HG02938 (cell line): Measurements from ENCODE around the gene MRLN.
"Not testable (repeated sequence)": the region's sequence is repeated elsewhere in the genome, so short reads cannot be mapped to it uniquely, and the experiment has no call there.

Experiments used
- ATAC-seq: cut with Tn5 transposase; IDR thresholded peaks from one replicate; pipeline ENCODE4 v1.9.1; 2021; ENCODE audit warnings: mild to moderate bottlenecking, moderate library complexity; ENCODE audit not compliant: unreplicated experiment

Gene MRLN

DNA sequence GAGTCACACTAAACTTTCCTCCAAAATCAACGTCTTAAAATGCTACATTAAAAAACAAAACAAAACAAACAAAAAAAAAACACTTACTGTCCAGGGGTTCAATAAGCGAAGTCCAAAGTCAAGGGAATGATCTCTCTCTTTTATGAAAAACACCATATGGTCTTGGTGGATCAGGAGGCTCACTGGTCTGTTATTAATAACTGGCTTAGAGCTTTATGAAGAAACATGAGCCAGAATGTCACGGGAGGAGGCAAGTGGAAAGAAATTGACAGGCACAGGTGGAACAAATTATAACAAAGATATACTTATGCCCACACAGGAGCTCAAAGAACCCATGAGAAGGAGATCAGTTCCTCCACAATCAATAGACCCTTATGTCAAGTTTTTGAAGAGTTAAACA is at the start of gene MRLN:
Gene MRLN, minus strand, starts transcription at position 189 of the 400 bp plus-strand sequence.
- ATAC-seq: no peak

DNA sequence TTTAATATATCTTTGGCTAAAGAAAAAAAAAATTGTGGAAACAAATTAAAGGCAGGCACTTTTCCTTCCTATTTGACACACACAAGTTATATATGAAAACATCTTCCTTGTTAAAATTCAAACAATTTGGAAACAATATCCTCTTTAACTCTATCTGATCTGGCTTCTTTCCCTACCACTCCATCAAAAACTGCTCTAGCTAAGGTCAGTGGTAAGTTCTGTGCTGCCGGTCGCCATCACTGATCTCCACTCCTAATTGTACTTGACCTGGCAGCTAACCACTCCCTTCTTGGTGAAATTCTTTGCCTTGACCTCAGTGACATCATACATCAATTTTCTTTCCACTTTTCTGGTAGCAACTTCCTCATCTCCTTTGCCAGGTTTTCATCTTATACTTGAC is 47.9 kb upstream of the MRLN start:
- ATAC-seq: no peak

DNA sequence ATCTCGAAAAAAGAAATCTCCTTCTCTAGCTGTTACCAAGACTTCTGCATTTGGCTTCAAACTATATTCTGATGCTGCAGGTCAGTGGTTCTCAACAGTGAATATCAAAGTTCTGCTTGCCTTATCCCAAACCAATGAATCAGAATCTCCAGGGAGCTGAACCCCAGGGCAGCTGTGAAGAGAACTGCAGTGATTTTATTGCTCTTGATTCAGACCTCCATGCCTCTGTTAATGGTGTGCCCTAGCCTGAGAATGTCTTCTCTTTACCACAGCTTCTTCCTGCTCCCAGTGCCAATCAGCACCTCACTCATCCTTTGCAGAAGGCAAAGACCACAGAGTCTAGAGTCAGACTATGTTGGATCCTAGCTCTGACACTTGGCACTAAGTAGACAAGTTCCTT is 46.2 kb upstream of the MRLN start:
- ATAC-seq: no peak

DNA sequence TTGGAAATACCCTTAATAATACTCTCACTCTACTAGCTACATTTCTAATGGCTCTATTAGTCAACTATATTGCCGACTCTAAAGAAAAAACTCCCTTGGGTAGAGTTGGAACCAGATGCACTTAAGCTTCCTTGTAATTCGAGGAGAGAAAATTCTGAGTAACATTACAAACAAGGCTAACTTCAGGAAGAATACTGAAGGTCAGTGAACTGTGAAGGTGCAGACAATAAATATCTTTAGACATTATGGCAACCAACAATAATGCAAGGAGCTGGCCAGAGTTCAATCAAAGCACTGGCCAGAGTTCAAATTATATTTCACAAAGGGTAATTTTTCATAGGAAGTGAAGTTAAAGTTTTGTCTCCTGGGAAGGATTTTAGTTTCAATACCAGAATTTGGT is 40.7 kb upstream of the MRLN start:
- ATAC-seq: no peak

DNA sequence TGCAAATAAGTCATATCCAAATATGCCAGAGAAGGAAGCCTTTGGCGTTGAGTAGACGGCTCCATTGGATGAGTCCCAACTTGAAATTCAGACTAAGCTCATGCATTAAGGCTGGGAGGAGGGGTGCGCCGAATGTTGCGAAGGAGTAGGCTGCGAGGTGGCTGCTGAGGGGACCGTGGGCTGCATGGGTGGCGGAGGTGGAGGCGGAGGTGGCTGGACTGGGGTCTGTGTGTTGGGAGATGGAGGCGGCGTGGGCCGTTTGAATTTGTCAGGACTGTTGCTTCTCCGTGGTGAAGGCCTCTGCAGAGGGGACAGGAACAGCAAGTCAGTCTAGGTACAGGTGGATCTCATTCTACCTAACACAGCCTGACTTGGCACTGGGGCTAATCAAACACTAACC is 39.6 kb upstream of the MRLN start:
- no peak for ATAC-seq

DNA sequence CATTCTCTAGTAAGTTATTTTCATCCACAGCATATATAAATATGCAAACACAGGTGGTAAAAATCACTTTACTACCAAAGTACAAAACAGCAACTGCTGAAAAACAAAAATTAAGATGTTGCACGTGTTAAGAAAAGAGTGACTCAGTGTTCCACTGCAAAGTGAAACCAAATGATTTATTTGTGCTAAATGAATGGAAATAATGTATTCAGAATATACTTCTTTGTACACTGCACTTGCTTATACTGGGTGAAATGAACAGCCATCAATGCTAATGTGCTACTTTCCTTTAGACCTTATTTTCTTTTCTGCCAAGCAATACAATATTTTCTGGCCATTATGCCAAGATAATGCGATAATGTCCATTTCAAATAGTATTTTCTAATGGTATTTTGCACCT is 38.3 kb upstream of the MRLN start:
- no peak for ATAC-seq

DNA sequence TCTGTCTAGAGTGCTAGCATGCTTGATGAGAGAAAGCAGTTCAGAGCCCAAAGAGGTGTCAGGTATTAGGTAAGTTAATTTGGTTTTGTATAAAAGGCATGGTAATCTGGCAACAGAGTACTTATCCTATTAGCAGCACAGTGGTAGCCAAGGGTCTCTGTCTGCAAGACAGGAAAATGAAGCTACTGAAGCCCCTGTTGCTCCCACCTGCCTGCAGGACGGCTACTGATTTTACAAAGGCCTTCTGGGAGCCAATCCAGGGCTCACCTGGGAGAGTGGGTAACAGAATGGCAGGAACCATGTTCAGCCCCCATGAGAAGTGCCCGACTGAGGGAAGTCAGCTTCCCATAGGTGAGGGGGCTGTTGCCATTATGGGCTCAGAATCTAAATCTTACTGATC is 36.8 kb upstream of the MRLN start:
- ATAC-seq: not testable (repeated sequence)

DNA sequence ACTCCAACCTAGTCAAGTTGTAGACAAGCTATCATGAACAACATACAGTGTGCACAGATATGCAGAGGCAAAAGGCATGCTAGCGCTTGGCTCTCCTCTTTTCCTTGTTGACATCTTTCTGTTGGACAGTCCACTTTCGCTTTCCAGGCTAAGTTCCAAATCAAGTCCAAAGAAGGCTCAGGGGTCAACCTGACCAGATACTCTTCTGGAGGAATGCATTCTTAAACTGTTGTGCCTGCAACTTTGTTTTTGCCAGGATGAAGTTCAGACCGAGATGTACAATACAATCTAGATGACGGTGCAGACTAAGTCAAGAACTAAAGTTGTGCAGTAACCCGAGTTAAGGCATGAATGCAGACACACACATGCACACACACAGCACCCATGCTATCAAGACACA is 35.7 kb upstream of the MRLN start:
- ATAC-seq: not testable (repeated sequence)

DNA sequence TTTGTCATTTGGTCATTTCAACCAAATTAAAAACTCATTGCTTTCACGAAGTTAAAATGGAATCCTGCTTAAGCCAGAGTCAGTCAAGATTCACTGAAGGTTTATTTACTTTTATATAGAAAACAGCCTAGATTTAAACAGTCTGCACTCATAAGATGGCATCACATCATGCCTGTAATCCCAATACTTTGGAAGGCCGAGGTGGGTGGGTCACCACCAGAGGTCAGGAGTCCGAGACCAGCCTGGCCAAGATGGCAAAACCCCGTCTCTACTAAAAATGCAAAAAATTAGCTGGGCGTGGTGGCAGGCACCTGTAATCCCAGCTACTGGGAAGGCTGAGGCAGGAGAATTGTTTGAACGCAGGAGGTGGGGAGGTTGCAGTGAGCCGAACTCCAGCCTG is 33.8 kb upstream of the MRLN start:
- ATAC-seq: not testable (repeated sequence)

DNA sequence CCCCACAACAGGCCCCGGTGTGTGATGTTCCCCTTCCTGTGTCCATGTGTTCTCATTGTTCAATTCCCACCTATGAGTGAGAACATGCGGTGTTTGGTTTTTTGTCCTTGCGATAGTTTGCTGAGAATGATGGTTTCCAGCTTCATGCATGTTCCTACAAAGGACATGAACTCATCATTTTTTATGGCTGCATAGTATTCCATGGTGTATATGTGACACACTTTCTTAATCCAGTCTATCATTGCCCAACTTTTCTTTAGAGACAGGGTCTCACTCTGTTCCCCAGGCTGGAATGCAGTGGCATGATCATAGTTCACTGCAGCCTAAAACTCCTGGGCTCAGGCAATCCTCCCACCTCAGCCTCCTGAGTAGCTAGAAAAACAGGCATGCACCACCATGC is 32.2 kb upstream of the MRLN start:
- not testable (repeated sequence) for ATAC-seq

DNA sequence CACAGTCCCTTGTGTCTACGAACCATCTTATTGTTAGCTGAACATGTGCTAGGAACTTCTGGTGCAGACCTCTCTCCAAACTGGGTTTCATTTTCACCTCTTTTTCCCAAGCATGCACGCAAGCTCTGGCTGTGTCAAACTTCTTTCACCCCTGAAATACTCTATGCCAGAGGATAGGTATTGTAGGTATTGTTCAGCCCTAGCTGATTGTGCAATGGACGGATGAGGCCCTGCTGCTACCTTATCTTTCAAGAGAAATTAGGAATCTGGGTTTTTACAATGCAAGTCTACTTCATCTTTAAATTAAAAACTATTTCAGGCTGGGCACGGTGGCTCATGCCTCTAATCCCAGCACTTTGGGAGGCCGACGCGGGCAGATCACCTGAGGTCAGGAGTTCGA is 28.3 kb upstream of the MRLN start:
- ATAC-seq: no peak

DNA sequence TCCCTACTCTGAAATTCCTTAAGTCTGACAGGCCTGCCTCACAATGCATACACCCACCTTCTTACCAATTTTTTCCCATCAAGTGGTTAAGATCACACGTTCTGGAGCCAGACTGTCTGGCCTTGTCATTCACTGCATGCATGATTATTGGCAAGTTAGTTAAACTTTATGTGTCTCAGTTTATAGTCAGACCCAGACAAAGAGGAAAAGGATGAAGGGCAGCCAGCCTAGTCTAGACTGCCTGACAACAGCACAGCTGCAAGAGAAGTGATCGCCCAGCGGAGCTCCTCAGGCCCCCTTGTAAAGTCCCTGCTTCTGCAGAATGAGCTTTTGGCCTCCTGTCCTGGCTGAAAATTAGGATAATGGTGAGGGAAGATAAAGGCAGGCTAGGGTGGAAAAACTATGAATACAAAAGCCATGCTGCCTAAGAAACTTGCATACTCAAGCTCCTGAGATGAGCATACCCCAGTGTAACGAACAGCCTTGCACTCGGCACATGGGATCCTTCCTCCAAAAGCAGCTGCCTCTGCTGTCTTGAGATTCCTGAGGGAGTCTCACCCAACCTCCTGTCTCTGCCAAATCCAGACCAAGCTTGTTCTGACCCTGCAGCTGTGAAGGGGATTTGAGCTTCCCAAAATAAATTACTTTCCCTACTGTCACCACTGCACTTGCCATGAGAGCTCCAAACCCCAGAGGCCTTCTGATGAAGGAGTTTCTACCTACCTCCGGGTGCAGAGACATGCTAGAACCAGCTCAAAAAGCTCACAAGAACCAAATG is 26.7 kb upstream of the MRLN start:
- ATAC-seq: no peak

DNA sequence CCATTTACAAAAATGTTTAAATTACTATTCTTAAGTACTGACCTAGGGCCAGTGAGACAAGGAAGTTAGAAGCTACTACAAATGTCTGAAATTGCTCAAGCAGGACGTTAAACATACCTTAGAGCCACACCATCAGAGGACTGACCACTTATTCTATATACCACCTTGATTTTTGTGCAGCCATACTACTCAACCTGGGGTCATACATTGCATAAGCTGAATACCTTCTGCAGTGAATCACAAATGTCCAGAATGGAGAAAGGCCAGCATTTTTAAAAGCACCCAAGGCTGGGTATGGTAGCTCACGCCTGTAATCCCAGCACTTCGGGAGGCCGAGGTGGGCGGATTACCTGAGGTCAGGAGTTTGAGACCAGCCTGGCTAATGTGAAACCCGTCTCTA is 21.2 kb upstream of the MRLN start:
- ATAC-seq: no peak

DNA sequence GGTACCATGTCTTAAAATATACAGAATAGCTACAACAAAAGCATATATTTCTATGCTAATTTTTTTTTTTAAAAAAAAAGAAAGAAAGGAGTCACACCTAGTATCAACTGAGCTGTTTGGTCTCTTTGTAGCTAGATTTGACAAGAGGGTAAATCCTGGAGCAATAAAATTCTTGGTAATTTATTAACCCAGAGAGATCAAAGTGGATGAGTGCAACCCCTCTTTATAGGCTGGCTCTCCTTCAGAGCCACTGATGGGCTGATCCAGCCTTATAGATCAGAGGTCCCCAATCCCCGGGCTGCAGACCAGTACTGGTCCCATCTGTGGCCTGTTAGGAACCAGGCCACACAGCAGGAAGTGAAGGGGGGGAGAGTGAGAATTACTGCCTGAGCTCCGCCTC is 19.8 kb upstream of the MRLN start:
- no peak for ATAC-seq

DNA sequence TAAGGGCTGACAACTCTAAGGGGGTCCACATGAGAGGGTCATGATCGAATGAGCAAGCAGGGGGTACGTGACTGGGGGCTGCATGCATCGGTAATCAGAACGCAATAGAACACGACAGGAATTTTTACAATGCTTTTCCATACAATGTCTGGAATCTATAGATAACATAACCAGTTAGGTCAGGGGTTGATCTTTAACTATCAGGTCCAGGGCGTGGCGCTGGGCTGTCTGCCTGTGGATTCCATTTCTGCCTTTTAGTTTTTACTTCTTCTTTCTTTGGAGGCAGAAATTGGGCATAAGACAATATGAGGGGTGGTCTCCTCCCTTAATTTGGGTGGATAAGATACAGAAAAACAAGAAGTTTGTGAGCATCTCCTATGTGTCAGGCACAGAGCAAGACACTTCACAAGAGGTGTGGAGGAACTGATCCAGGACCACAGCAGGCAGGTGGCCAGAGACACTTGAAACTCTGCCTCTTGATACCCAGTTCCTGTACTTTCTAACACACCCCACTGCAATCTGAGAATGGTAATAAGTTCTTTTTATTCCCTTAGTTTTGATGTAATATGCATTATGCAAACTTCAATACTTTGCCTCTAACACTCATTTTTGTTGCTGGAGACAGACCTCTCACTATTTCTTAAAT is 18.0 kb upstream of the MRLN start:
- ATAC-seq: no peak

DNA sequence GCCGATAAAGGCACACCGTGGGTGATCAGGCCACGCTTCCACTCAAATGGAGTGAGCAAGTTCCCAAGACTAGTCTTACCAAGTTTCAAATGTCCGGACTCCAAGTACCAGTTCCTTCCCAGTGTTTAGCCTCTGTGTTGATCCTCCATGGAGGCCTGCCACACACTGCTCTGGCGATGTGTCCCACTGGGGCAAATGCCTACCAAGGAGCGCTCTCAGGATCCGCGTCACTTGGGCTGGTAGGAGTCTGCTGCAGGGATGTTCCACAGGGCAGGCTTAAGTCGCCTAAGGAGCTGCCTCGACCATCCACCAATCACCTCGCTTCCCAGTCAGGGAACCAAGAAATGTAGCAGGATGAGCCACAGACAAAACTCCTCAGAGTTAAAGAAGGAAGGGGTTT is 17.4 kb upstream of the MRLN start:
- no peak for ATAC-seq

DNA sequence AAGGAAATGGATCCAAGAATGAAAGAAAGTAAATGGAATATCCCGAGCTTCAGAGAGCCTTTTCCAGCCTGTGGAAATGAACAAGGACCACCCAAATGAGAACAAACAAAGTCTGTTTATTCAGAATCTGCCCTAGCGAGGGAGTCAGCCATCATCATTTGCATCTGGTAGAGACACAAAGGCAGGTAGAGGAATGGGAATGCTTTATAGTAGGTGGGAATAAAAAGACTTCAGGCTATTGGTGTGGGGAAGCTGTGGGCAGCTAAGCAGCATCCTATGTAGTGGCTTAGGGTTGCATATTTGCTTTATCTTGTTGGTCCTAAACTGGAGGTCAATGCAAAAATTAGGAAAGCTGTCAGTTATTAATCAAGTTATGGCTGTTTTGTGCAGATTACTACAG is 9.2 kb upstream of the MRLN start:
- no peak for ATAC-seq

DNA sequence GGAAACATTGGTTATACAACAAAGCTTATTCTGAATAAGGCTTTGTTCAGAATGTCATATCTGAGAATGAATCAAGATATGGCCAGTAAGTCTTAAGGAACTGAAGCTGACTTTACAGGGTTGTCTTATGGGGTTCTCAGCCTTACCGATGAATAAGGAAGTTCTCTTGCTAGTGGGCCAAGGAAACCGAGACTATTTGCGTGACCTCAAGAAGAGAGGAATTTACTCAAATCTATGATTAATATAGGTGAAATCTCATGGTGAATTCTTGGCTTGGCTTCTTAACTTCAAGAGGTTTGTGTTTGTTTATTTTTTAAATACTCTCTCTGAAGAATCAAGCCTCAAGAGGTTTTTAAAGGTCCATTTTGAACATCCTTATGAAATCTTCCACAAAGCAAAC is 4.7 kb upstream of the MRLN start:
- ATAC-seq: no peak

DNA sequence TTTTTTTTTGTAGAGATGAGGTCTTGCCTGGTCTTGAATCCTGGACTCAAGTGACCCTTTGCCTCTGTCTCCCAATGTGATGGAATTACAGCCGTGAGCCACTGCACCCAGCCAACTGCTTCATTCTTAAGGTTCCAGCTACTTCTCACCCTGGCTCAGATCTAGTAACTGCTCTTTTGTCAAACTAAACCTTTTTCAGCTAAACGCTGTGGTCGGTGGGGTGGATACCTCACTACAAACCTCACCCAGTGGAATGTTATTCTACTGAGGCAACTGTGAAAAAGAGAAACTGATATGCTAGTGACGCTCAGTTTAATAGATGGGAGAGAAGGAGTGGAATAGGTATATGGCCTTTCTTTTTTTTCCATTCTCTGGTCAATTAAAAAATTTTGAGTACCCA is 1.7 kb upstream of the MRLN start:
- ATAC-seq: no peak

DNA sequence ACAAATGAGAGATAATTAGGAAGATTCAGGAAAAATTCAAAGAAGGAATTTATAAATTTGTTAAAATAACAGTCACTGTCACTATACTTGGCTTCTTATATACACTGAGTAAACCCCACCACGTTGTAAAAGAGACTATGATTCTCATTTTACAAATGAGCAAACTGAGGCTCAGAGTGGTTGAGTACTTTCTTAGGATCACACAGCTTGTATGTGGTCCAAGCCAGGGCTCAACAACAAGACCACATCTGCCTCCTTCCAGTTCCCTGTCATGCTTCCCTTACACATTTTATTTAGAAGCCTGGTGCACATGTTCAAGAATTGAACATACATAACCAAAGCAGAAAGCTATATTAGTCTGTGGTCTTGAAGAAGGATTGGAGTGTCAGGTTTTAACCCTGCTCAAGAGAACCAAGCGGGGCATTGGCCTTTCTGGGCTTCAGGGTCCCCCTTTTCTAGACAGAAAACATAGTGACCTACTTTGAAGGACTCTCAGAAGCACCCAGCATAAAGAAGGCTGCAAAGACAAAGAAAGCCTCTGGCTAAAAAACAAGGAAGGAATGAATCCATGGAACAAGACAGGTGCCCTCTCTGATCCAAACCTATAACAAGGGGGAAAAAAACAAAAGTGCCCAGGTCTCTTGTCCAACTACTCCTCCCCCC is 846 bp downstream of the MRLN start:
- ATAC-seq: no peak

DNA sequence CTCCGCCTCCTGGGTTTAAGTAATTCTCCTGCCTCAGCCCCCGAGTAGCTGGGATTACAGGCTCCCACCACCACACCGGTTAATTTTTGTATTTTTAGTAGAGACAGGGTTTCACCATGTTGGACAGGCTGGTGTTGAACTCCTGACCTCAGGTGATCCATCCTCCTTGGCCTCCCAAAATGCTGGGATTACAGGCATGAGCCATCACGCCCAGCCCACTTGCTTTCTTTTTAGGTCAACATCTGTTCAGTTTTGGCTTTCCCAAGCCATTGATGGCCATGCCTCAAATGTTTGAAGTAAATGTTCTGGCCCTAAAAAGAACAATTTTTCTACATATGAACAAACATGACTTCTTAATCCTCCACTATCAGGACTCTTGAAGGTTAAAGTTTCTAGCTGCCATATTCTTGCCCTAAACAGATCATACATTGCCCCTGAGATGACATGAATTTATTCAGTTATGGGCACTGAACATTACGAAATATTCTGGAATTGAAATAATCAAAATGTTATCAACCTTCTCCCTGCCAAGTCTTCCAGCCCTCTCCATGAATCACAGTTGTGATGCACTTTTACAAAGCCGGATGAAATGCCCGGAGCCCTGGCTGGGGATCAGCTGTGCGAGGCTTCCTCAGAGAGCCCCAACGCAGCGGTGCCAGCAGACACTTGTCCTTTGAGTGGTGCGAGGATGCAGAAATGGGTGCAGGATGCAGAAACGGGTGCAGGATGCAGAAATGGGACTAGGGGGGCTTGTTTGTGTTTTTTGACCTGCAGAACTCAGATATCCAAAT is 2.9 kb downstream of the MRLN start:
- ATAC-seq: no peak
